HFFc6 (cell line): ENCODE measurements around the gene PCDHB15. TPM values are rescaled to one million over a fixed set of nuclear protein-coding genes. Genes with fewer than 3 reads are reported as not detected.

Experiments
- DNase-seq: peaks from one replicate; pipeline ENCODE4 v3.0.0-alpha.2; 2018
- H3K27ac Mint-ChIP-seq: 2 replicates; pipeline ENCODE4 v1.8.0; 2020; ENCODE audit warnings: mild to moderate bottlenecking, mixed read lengths
- H3K27me3 Mint-ChIP-seq: 2 replicates; pipeline ENCODE4 v1.8.0; 2021; ENCODE audit warnings: mild to moderate bottlenecking, moderate library complexity, mixed read lengths; ENCODE audit not compliant: insufficient read depth
- H3K36me3 Mint-ChIP-seq: 2 replicates; pipeline ENCODE4 v1.8.0; 2021; ENCODE audit warnings: low read depth, mixed read lengths
- H3K4me1 Mint-ChIP-seq: 2 replicates; pipeline ENCODE4 v1.8.0; 2020; ENCODE audit warnings: low read depth, mixed read lengths
- H3K4me3 Mint-ChIP-seq: 2 replicates; pipeline ENCODE4 v1.8.0; 2020; ENCODE audit warnings: mild to moderate bottlenecking, moderate library complexity, mixed read lengths
- H3K9me3 Mint-ChIP-seq: 2 replicates; pipeline ENCODE4 v1.8.0; 2020; ENCODE audit warnings: mild to moderate bottlenecking, mixed read lengths
- total RNA-seq, 6 experiments: library from RNA; stranded (reverse); fragmentation: NEBNext Ultra II Directional; extraction: Animal tissue kit (Norgen Biotek cat#: 25700); gene quantifications; 2 replicates in 1 of 6; 3 replicates in 5 of 6; pipeline ENCODE4 v1.2.3, GENCODE V29; 2021
- TF ChIP-seq, protein P1 (sequence below): fragments of 200-600 bp; sonication (generic); IDR thresholded peaks from 2 replicates; pipeline ENCODE4 v1.5.0; 2021; ENCODE audit warnings: antibody characterized with exemption, mild to moderate bottlenecking

Gene PCDHB15
- total RNA-seq, 6 experiments from 2014 or later: 0.45 to 1.4 (median 0.99) TPM

DNA sequence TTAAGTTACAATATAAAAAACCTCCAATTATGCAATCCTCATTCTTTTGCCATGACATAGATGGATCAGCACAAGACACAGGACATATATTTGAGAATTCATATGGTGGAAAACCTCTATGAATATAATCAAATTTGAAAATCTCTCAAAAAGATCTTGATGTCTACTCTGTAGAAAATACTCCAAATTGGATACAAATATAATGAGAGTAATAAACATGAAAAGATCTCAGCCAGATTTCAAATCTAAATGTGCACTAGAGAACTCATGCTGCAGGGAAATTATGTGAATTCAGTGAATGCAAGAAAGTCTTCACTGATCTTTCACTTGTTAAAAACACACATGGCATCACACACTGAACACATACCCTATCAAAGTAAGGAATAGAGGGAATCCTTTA is 13.8 kb downstream of the PCDHB15 start:
- Mint-ChIP-seq H3K4me1 (no peaks in the 10 kb centered on the region), H3K4me3 (no peak overlapping the region), H3K9me3 (peaks cover 97% of the 10 kb centered on the region), H3K36me3 (peaks cover 73% of the 10 kb centered on the region), H3K27me3 (no peaks in the 10 kb centered on the region), H3K27ac (no peak overlapping the region)
- TF ChIP-seq, protein P1, sequence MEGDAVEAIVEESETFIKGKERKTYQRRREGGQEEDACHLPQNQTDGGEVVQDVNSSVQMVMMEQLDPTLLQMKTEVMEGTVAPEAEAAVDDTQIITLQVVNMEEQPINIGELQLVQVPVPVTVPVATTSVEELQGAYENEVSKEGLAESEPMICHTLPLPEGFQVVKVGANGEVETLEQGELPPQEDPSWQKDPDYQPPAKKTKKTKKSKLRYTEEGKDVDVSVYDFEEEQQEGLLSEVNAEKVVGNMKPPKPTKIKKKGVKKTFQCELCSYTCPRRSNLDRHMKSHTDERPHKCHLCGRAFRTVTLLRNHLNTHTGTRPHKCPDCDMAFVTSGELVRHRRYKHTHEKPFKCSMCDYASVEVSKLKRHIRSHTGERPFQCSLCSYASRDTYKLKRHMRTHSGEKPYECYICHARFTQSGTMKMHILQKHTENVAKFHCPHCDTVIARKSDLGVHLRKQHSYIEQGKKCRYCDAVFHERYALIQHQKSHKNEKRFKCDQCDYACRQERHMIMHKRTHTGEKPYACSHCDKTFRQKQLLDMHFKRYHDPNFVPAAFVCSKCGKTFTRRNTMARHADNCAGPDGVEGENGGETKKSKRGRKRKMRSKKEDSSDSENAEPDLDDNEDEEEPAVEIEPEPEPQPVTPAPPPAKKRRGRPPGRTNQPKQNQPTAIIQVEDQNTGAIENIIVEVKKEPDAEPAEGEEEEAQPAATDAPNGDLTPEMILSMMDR: no peak
- DNase-seq: no peak

DNA sequence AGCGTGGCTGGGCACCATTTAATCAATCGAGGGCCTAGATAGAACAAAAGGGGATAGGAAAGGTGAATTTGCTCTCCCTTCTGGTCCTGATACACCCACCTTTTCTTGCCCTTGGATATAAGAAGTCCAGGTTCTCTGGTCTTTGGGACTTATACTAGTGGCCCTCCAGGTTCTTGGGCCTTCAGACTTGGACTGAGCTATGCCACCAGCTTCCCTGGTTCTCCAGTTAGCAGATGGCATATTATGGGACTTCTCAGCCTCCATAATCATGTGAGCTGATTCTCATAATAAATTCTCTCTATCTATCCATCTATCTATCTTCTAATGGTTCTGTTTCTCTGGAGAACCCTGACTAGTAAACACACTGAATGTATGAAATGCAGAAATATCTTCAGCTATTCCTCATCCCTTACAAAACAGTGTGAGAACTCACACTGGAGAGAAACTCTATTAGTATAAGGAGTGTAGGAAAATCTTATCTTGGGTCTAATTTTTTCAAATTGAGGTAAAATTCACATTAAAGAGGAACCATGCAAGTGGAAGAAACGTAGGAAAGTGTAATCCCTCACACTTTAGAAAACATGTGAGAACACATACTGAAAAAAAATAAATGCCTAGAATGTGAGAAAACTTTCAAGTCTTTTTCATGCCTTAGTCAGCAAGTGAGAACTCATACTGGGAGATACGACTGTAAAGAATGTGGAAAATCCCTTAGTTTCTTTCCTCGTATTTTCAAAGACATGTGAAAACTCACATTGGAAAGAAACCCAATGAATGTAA is 15.5 kb downstream of the PCDHB15 start:
- Mint-ChIP-seq H3K9me3 (peaks cover 97% of the 10 kb centered on the region), H3K4me3 (no peak overlapping the region), H3K27ac (no peak overlapping the region), H3K27me3 (no peaks in the 10 kb centered on the region), H3K4me1 (no peaks in the 10 kb centered on the region), H3K36me3 (peaks cover 66% of the 10 kb centered on the region)
- TF ChIP-seq, protein P1: no peak
- DNase-seq: no peak

DNA sequence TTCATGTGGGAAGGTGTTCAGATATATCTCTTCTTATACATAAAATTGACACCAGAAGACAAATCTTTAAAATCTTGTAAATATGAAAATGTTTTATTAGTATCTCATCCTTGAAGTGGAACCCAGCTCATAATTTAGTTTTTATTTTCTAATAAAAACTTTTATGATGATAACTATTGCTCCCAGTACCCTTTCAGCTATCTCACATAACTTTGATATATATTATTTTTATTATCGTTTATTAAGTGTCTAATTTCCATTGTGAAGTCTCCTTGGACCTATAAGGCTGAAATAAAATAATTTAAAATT is 16.0 kb downstream of the PCDHB15 start:
- Mint-ChIP-seq H3K27me3 (no peaks in the 10 kb centered on the region), H3K36me3 (peaks cover 66% of the 10 kb centered on the region), H3K27ac (no peak overlapping the region), H3K4me1 (no peaks in the 10 kb centered on the region), H3K9me3 (peaks cover 97% of the 10 kb centered on the region), H3K4me3 (no peak overlapping the region)
- TF ChIP-seq, protein P1: no peak
- DNase-seq: no peak

DNA sequence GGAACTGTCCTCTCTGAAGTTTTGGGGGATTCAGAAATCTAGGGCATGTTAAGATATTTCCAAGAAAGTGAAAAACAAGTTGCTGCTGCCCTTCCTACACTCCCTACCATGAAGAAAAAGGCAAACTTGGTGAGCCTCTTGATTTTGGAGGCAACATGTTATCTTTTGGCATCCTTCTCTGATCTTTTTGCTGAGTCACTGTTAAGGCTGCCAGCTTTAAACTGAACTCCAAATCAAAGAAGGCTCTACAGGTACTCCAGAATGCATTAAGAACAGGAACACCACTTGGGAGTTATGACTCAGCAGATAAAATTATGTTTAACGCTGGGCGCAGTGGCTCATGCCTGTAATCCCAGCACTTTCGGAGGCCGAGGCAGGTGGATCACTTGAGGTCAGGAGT is 24.0 kb downstream of the PCDHB15 start:
- H3K9me3 Mint-ChIP-seq: peaks cover 93% of the 10 kb centered on the region
- DNase-seq: no peak
- no peaks in the 10 kb centered on the region for H3K4me1 Mint-ChIP-seq
- H3K27ac Mint-ChIP-seq: no peak overlapping the region
- H3K27me3 Mint-ChIP-seq: no peaks in the 10 kb centered on the region; the same call in 1 of the 2 replicates
- H3K36me3 Mint-ChIP-seq: peaks cover 57% of the 10 kb centered on the region
- no peak overlapping the region for H3K4me3 Mint-ChIP-seq
- TF ChIP-seq, protein P1: no peak

DNA sequence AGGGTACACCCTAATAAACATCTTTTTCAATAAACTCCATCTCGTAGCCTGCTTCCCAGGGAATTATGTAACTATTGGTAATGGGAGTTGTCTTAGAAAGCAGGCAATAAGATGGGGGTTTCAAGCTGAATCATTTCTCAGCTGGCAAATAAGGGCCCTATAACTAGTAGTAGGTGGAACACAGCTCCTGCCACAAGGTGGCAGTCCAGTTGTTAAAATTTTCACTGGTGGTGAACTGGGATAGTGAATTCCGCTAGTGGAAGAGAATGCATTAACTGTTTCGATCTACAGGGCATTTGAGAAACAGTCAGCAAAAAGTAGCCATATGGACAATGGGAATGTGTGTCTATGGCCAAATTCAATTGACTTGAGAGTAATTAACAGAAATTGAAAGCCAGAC is 27.7 kb downstream of the PCDHB15 start:
- Mint-ChIP-seq H3K4me3 (no peak overlapping the region), H3K9me3 (peaks cover 86% of the 10 kb centered on the region)

More for the DNA sequence above, 27.7 kb downstream of the PCDHB15 start:
- H3K4me1 Mint-ChIP-seq: no peaks in the 10 kb centered on the region
- DNase-seq: no peak
- TF ChIP-seq, protein P1: peak; percentile 25; the same call in 1 of the 2 replicates
- no peak overlapping the region for H3K27ac Mint-ChIP-seq
- peaks cover 37% of the 10 kb centered on the region for H3K36me3 Mint-ChIP-seq
- no peaks in the 10 kb centered on the region; the same call in 1 of the 2 replicates for H3K27me3 Mint-ChIP-seq
